Psoas muscle (tissue), 8 donors: ENCODE results near the gene ARHGAP9. TPM values are rescaled to one million over a fixed set of nuclear protein-coding genes. Genes with fewer than 3 reads are reported as not detected.
"Not testable (repeated sequence)": the region's sequence is repeated elsewhere in the genome, so short reads cannot be mapped to it uniquely, and the experiment has no call there.

Experiments
- ATAC-seq, 4 donors: fragments of 200-7000 bp; cut with Tn5 transposase; one replicate each; pipeline ENCODE4 v1.9.1; 2020; ENCODE audit warnings: moderate library complexity in 3 of 4, mild to moderate bottlenecking in 2 of 4
- DNase-seq, 2 donors: peaks; one replicate each; pipeline ENCODE4 v3.0.0-alpha.2; 2020
- H3K27ac ChIP-seq: fragments of 200-600 bp; one replicate; pipeline ENCODE4 v1.8.0; 2022
- H3K27me3 ChIP-seq, 3 donors: fragments of 200-600 bp in 1 of 3; one replicate each; pipeline versions ENCODE4 v1.6.1 to v1.8.0; 2013 to 2022; ENCODE audit warnings: low read length in 2 of 3, mild to moderate bottlenecking in 2 of 3, moderate library complexity in 1 of 3; ENCODE audit not compliant: insufficient read depth in 3 of 3
- H3K36me3 ChIP-seq, 2 donors: fragments of 200-600 bp in 1 of 2; one replicate each; pipeline versions ENCODE4 v1.6.1 to v1.8.0; 2013 to 2022; ENCODE audit warnings: low read depth in 1 of 2, mild to moderate bottlenecking in 1 of 2, moderate library complexity in 1 of 2; ENCODE audit not compliant: insufficient read depth in 1 of 2
- H3K4me1 ChIP-seq: fragments of 200-600 bp; one replicate; pipeline ENCODE4 v1.8.0; 2022
- H3K4me3 ChIP-seq: fragments of 200-600 bp; one replicate; pipeline ENCODE4 v1.8.0; 2022; ENCODE audit warnings: mild to moderate bottlenecking
- H3K9me3 ChIP-seq: fragments of 200-600 bp; one replicate; pipeline ENCODE4 v1.8.0; 2022
- CTCF ChIP-seq: fragments of 200-600 bp; IDR thresholded peaks from one replicate; pipeline ENCODE4 v1.8.0; 2022; ENCODE audit warnings: antibody characterized with exemption
- WGBS, 3 donors: extraction: QIAGEN DNeasy Blood & Tissue Kit; methylation state at CpG; one replicate each; pipeline versions ENCODE4 v1.1.6 to v1.1.7; 2013; 5-methylcytosine and 5-hydroxymethylcytosine counted together
- intact Hi-C, 2 donors: fragments of 100-400 bp; cut with DNase I; formaldehyde crosslinking; loops; one replicate each; pipeline versions ENCODE4 v1.11.0 to v1.14.2; 2022
- polyA plus RNA-seq, 3 donors: library from polyadenylated mRNA; stranded (reverse); fragments of 200-250 nt; gene quantifications; one replicate each; pipeline ENCODE4 v1.2.3, GENCODE V29; 2013
- total RNA-seq, 4 donors: library from RNA; stranded (reverse); fragmentation: NEBNext Ultra II Directional in 2 of 4; extraction: Animal tissue kit (Norgen Biotek cat#: 25700) in 2 of 4; gene quantifications; one replicate each; pipeline versions ENCODE4 v1.2.1 to v1.2.4, GENCODE V29; 2021 to 2023
- donor health status: healthy with polysubstance abuse.
- donor health status: DM: no; HTN: no; CAD: no; lungs with moderate emphysema.
- donor health status: Bipolar disorder and iron deficiency.
- donor health status: healthy.
- donor health status: DM: yes; HTN: yes; CAD: no.
- donor health status: DM: no; HTN: no; CAD: no.
- donor health status: DM: no; HTN: no; CAD: no.
- donor health status: DM: yes; HTN: yes; CAD: no.

The ARHGAP9 gene
- total and polyA plus RNA-seq, 7 donors: 0.91 to 5.4 (median 2.0) TPM

DNA sequence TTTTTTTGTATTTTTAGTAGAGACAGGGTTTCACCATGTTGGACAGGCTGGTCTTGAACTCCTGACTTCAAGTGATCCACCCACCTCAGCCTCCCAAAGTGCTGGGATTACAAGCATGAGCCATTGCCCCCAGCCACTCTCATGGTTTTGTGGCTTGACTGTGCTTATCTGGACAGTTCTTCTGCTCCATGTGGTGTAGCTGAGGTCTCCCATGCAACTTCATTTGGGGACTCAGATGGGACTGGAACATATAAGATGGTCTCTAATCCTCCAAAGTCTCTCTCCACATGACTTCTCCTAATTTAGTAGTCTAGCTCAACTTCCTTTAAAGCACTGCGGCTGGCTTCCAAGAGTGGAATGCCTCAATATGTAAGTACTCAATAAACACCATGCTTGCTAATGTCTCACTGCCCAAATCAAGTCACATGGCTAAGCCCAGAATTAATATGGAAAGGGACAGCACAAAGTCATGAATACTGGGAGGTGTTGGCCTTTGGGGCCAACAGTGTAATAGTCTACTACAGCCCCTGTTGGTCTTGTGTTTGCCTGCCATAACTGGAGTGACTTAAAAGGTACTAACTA is 37.7 kb downstream of the ARHGAP9 start:
- no peak for TF ChIP-seq CTCF
- no peak for ATAC-seq

DNA sequence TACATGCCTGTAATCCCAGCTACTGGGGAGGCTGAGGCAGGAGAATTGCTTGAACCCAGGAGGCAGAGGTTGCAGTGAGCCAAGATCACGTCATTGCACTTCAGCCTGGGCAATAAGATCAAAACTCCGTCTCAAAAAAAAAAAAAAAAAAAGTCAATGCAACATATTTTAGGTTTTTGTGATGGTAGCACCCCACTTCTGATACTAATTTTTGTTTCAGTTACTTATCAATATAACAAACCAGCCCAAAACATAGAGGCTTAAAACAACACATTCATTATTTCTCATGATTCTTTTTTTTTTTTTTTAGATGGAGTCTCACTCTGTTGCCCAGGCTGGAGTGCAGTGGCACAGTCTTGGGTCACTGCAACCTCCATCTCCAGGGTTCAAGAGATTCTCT is 38.3 kb downstream of the ARHGAP9 start:
- intact Hi-C loops, H3K27ac ChIP-seq, DNase-seq, H3K27me3 ChIP-seq, H3K4me3 ChIP-seq, H3K9me3 ChIP-seq, H3K36me3 ChIP-seq, H3K4me1 ChIP-seq, ATAC-seq: not testable (repeated sequence)
- 83 to 88% (median 87%) methylated on average over 2 of the region's 2 CpGs for WGBS, 3 donors

More for the DNA sequence above, 37.7 kb downstream of the ARHGAP9 start:
- Histone ChIP-seq H3K27me3 (no peaks in the 10 kb centered on the region), H3K9me3 (no peaks in the 10 kb centered on the region), H3K4me3 (no peak overlapping the region), H3K36me3 (no peaks in the 10 kb centered on the region), H3K4me1 (no peaks in the 10 kb centered on the region), H3K27ac (no peak overlapping the region)
- DNase-seq: no peak
- WGBS, 3 donors: 37 to 91% (median 52%) methylated on average over 1 of the region's 1 CpG
- intact Hi-C loops: no loop called here

GRCh38 chr12:57439762-57440266 is 39.9 kb downstream of the ARHGAP9 start:
- ATAC-seq (no peak), DNase-seq (no peak)
- intact Hi-C loops: no loop called here
- WGBS, 3 donors: 71 to 79% (median 76%) methylated on average over 4 of the region's 4 CpGs
- Histone ChIP-seq H3K36me3 (no peaks in the 10 kb centered on the region), H3K4me3 (no peak overlapping the region), H3K27me3 (no peaks in the 10 kb centered on the region), H3K9me3 (no peaks in the 10 kb centered on the region), H3K27ac (no peak overlapping the region), H3K4me1 (no peaks in the 10 kb centered on the region)
- no peak for TF ChIP-seq CTCF

DNA sequence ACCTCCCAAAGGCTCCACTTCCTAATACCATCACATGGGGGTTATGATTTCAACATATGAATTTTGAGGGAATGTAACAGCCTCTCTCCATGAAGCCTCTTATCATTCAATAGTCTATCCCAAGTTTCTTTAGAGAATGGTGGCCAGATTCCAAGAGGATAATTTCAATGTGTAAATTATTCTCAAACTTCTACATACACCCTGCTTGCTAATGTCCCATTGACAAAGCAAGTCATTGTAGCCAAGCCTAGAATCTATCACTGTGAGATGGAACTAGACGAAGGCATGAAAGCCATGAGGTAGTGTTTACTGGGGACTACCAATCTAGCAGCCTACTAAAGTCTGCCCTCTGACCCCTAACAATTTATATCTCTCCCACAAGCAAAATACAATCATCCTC is 41.3 kb downstream of the ARHGAP9 start:
- DNase-seq: no peak
- no peak overlapping the region for H3K4me3 ChIP-seq
- WGBS, 3 donors: 83 to 87% (median 87%) methylated on average over 1 of the region's 1 CpG

GRCh38 chr12:57435293-57435692 is 44.4 kb downstream of the ARHGAP9 start:
- no peak overlapping the region for H3K4me3 ChIP-seq
- no peaks in the 10 kb centered on the region for H3K27me3 ChIP-seq
- H3K9me3 ChIP-seq: no peaks in the 10 kb centered on the region
- no peak overlapping the region for H3K27ac ChIP-seq
- no peaks in the 10 kb centered on the region for H3K4me1 ChIP-seq
- intact Hi-C loops: no loop called here
- WGBS, 3 donors: 57 to 74% (median 72%) methylated on average over 4 of the region's 4 CpGs
- DNase-seq (no peak), ATAC-seq (no peak)
- TF ChIP-seq CTCF: no peak
- no peaks in the 10 kb centered on the region for H3K36me3 ChIP-seq

More for the DNA sequence above, 41.3 kb downstream of the ARHGAP9 start:
- intact Hi-C loops: no loop called here
- no peak for ATAC-seq
- no peaks in the 10 kb centered on the region for H3K27me3 ChIP-seq
- TF ChIP-seq CTCF: no peak
- no peaks in the 10 kb centered on the region for H3K4me1 ChIP-seq
- no peaks in the 10 kb centered on the region for H3K9me3 ChIP-seq
- H3K36me3 ChIP-seq: no peaks in the 10 kb centered on the region
- no peak overlapping the region for H3K27ac ChIP-seq
